ENCODE measurements around the gene EHMT1.

The EHMT1 gene

GRCh38 chr9:137648396-137648795 is 29.6 kb downstream of the EHMT1 start:
- DNase-seq = no peak

GRCh38 chr9:137649553-137649952 is 30.7 kb downstream of the EHMT1 start:
- no peak for DNase-seq

- DNase-seq = no peak
These were observed 31.5 kb downstream of the EHMT1 start for GRCh38 chr9:137650259-137650658.

GRCh38 chr9:137650779-137651178 is 32.0 kb downstream of the EHMT1 start:
- DNase-seq = no peak

GRCh38 chr9:137656416-137656815 is 37.6 kb downstream of the EHMT1 start:
- no peak for DNase-seq

GRCh38 chr9:137657606-137658005 is 38.8 kb downstream of the EHMT1 start:
- no peak for DNase-seq

GRCh38 chr9:137658781-137659180 is 40.0 kb downstream of the EHMT1 start:
- no peak for DNase-seq

- no peak for DNase-seq
These were observed 41.3 kb downstream of the EHMT1 start for GRCh38 chr9:137660144-137660543.

GRCh38 chr9:137663584-137663983 is 44.8 kb downstream of the EHMT1 start:
- DNase-seq = no peak

- DNase-seq = no peak
These were observed 45.9 kb downstream of the EHMT1 start for GRCh38 chr9:137664676-137665075.

- no peak for DNase-seq
These were observed 46.4 kb downstream of the EHMT1 start for GRCh38 chr9:137665226-137665625.

GRCh38 chr9:137665697-137666512 is 47.1 kb downstream of the EHMT1 start:
- DNase-seq = no peak

- no peak for DNase-seq
These were observed 47.7 kb downstream of the EHMT1 start for GRCh38 chr9:137666513-137666822.

GRCh38 chr9:137666955-137667670 is 48.3 kb downstream of the EHMT1 start:
- DNase-seq = peak; percentile 36

- no peak for DNase-seq
These were observed 49.4 kb downstream of the EHMT1 start for GRCh38 chr9:137668203-137668602.

- no peak for DNase-seq
These were observed 50.5 kb downstream of the EHMT1 start for GRCh38 chr9:137669261-137669672.

- no peak for DNase-seq
These were observed 51.8 kb downstream of the EHMT1 start for GRCh38 chr9:137670391-137671195.

- no peak for DNase-seq
These were observed 52.4 kb downstream of the EHMT1 start for GRCh38 chr9:137671196-137671538.

- no peak for DNase-seq
These were observed 52.9 kb downstream of the EHMT1 start for GRCh38 chr9:137671721-137672120.

GRCh38 chr9:137672907-137673791 is 54.3 kb downstream of the EHMT1 start:
- peak; percentile 51 for DNase-seq

- DNase-seq = no peak
These were observed 55.1 kb downstream of the EHMT1 start for GRCh38 chr9:137673886-137674285.

- DNase-seq = no peak
These were observed 55.6 kb downstream of the EHMT1 start for GRCh38 chr9:137674307-137674975.

Data from NCI-H774 (cell line).